H9 (cell line): ENCODE measurements around the gene PRSS2. TPM values are rescaled to one million over a fixed set of nuclear protein-coding genes. Genes with fewer than 3 reads are reported as not detected.

Experiments used
- DNase-seq: peaks from one replicate; pipeline ENCODE4 v3.0.0-alpha.2; 2017
- H2AFZ ChIP-seq: one replicate; pipeline ENCODE4 v1.6.1; 2013; ENCODE audit warnings: mild to moderate bottlenecking, low read length, control low read depth, moderate library complexity
- H2AK5ac ChIP-seq: 2 replicates; pipeline ENCODE4 v1.6.1; 2013; ENCODE audit warnings: low read length, control low read depth, mixed read lengths; ENCODE audit not compliant: insufficient read length
- H2BK120ac ChIP-seq: one replicate; pipeline ENCODE4 v1.6.1; 2013; ENCODE audit warnings: low read depth, mild to moderate bottlenecking, low read length, control low read depth, inconsistent platforms; ENCODE audit not compliant: poor library complexity, severe bottlenecking
- H2BK12ac ChIP-seq: 2 replicates; pipeline ENCODE4 v1.6.1; 2013; ENCODE audit warnings: low read length, control low read depth, mixed read lengths, low read depth; ENCODE audit not compliant: insufficient read length
- H2BK15ac ChIP-seq: 2 replicates; pipeline ENCODE4 v1.6.1; 2013; ENCODE audit warnings: low read depth, low read length, control low read depth
- H2BK20ac ChIP-seq: one replicate; pipeline ENCODE4 v1.6.1; 2013; ENCODE audit warnings: low read depth, mild to moderate bottlenecking, low read length, control low read depth, inconsistent platforms; ENCODE audit not compliant: poor library complexity, severe bottlenecking
- H2BK5ac ChIP-seq: 2 replicates; pipeline ENCODE4 v1.6.1; 2013; ENCODE audit warnings: low read length, control low read depth, mixed read lengths; ENCODE audit not compliant: insufficient read length
- H3K14ac ChIP-seq: 2 replicates; pipeline ENCODE4 v1.6.1; 2013; ENCODE audit warnings: low read length, control low read depth; ENCODE audit not compliant: insufficient read depth
- H3K18ac ChIP-seq: 2 replicates; pipeline ENCODE4 v1.6.1; 2013; ENCODE audit warnings: low read depth, mild to moderate bottlenecking, mixed read lengths, low read length, control low read depth; ENCODE audit not compliant: insufficient read length
- H3K23ac ChIP-seq: 2 replicates; pipeline ENCODE4 v1.6.1; 2013; ENCODE audit warnings: low read length, control low read depth, mixed read lengths, low read depth; ENCODE audit not compliant: insufficient read length
- H3K23me2 ChIP-seq: 2 replicates; pipeline ENCODE4 v1.6.1; 2013; ENCODE audit warnings: low read depth, mild to moderate bottlenecking, mixed read lengths, low read length, control low read depth; ENCODE audit not compliant: insufficient read length, poor library complexity, severe bottlenecking
- H3K27ac ChIP-seq: 2 replicates; pipeline ENCODE4 v1.5.1; 2013; ENCODE audit warnings: low read length, control low read depth, mixed read lengths, low read depth; ENCODE audit not compliant: insufficient read length
- H3K27me3 ChIP-seq: 2 replicates; pipeline ENCODE4 v1.6.1; 2013; ENCODE audit warnings: low read length, control low read depth, inconsistent platforms; ENCODE audit not compliant: insufficient read depth
- H3K4ac ChIP-seq: 2 replicates; pipeline ENCODE4 v1.6.1; 2013; ENCODE audit warnings: low read depth, mild to moderate bottlenecking, control low read depth, inconsistent platforms, low read length, moderate library complexity
- H3K4me1 ChIP-seq: 2 replicates; pipeline ENCODE4 v1.6.1; 2013; ENCODE audit warnings: low read length, control low read depth, inconsistent platforms; ENCODE audit not compliant: insufficient read depth
- H3K4me2 ChIP-seq: 2 replicates; pipeline ENCODE4 v1.6.1; 2013; ENCODE audit warnings: low read length, control low read depth, mixed read lengths; ENCODE audit not compliant: insufficient read length, insufficient read depth
- H3K56ac ChIP-seq: 2 replicates; pipeline ENCODE4 v1.6.1; 2013; ENCODE audit warnings: low read depth, mild to moderate bottlenecking, mixed read lengths, low read length, control low read depth; ENCODE audit not compliant: insufficient read length
- H3K79me1 ChIP-seq: 2 replicates; pipeline ENCODE4 v1.6.1; 2013; ENCODE audit warnings: low read depth, mild to moderate bottlenecking, moderate library complexity, low read length, control low read depth, inconsistent platforms; ENCODE audit not compliant: insufficient read depth, poor library complexity, severe bottlenecking
- H3K79me2 ChIP-seq: 2 replicates; pipeline ENCODE4 v1.6.1; 2013; ENCODE audit warnings: low read length, control low read depth, inconsistent platforms; ENCODE audit not compliant: insufficient read depth
- H3K9ac ChIP-seq: 2 replicates; pipeline ENCODE4 v1.6.1; 2013; ENCODE audit warnings: low read length, control low read depth, mixed read lengths; ENCODE audit not compliant: insufficient read length; ENCODE audit errors: extremely low read depth
- H3K9me3 ChIP-seq: one replicate; pipeline ENCODE4 v1.6.1; 2013; ENCODE audit warnings: low read depth, low read length, inconsistent platforms; ENCODE audit not compliant: control insufficient read depth
- H3T11ph ChIP-seq: one replicate; pipeline ENCODE4 v1.6.1; 2013; ENCODE audit warnings: mild to moderate bottlenecking, low read length, control low read depth, inconsistent platforms
- H4K20me1 ChIP-seq: one replicate; pipeline ENCODE4 v1.6.1; 2013; ENCODE audit not compliant: control insufficient read depth, insufficient read length, insufficient read depth
- H4K5ac ChIP-seq: 2 replicates; pipeline ENCODE4 v1.6.1; 2013; ENCODE audit warnings: low read depth, mild to moderate bottlenecking, mixed read lengths, low read length, control low read depth; ENCODE audit not compliant: insufficient read length
- H4K8ac ChIP-seq: replicated peaks from 2 replicates; pipeline ENCODE4 v1.6.1; 2013; ENCODE audit warnings: low read length, control low read depth, mixed read lengths, low read depth; ENCODE audit not compliant: insufficient read length
- H4K91ac ChIP-seq: 2 replicates; pipeline ENCODE4 v1.6.1; 2013; ENCODE audit warnings: low read depth, mild to moderate bottlenecking, moderate library complexity, mixed read lengths, low read length, control low read depth; ENCODE audit not compliant: insufficient read length
- H3K27ac Mint-ChIP-seq, 3 experiments: 2 replicates in 2 of 3; 3 replicates in 1 of 3; pipeline ENCODE4 v1.8.0; 2020 to 2021; ENCODE audit warnings: mixed read lengths in 3 of 3, mild to moderate bottlenecking in 1 of 3, moderate library complexity in 1 of 3
- H3K27me3 Mint-ChIP-seq: 2 replicates; pipeline ENCODE4 v1.8.0; 2021; ENCODE audit warnings: low read depth, mild to moderate bottlenecking, moderate library complexity, mixed read lengths
- H3K36me3 Mint-ChIP-seq, 3 experiments: 2 replicates in 2 of 3; 3 replicates in 1 of 3; pipeline ENCODE4 v1.8.0; 2020 to 2021; ENCODE audit warnings: low read depth in 3 of 3, mixed read lengths in 3 of 3; ENCODE audit not compliant: insufficient read depth in 1 of 3
- H3K4me1 Mint-ChIP-seq, 2 experiments: 2 replicates each; pipeline ENCODE4 v1.8.0; 2020; ENCODE audit warnings: mixed read lengths in 2 of 2
- H3K4me3 Mint-ChIP-seq, 2 experiments: 2 replicates in 1 of 2; 3 replicates in 1 of 2; pipeline ENCODE4 v1.8.0; 2020 to 2021; ENCODE audit warnings: mild to moderate bottlenecking in 2 of 2, mixed read lengths in 2 of 2, moderate library complexity in 1 of 2
- H3K9me3 Mint-ChIP-seq, 2 experiments: 2 replicates in 1 of 2; 3 replicates in 1 of 2; pipeline ENCODE4 v1.8.0; 2020; ENCODE audit warnings: mild to moderate bottlenecking in 2 of 2, mixed read lengths in 2 of 2, moderate library complexity in 1 of 2
- CTCF ChIP-seq: fragments of 200-600 bp; sonication (generic); conservative IDR thresholded peaks from 3 replicates; pipeline ENCODE4 v1.8.0; 2021; ENCODE audit warnings: antibody characterized with exemption, mild to moderate bottlenecking
- WGBS: extraction: QIAGEN DNeasy Blood & Tissue Kit; methylation state at CpG from one replicate; pipeline ENCODE4 v1.1.7; 2013; ENCODE audit warnings: missing lambda C conversion rate, low lambda C conversion rate, mixed read lengths; ENCODE audit not compliant: insufficient read length; ENCODE audit errors: extremely low coverage; 5-methylcytosine and 5-hydroxymethylcytosine counted together
- total RNA-seq: library from RNA; stranded (reverse); gene quantifications from 2 replicates; pipeline ENCODE4 v1.2.1, GENCODE V29; 2021

The PRSS2 gene
- total RNA-seq, 1 experiment from 2014 or later: not detected

GRCh38 chr7:142798451-142799436 lies 28.0 kb downstream of the PRSS2 start:
- Histone ChIP-seq H4K20me1 (no peaks in the 10 kb centered on the region), H3K14ac (no peak overlapping the region), H2BK5ac (no peak overlapping the region), H2AFZ (no peak overlapping the region), H2BK15ac (no peak overlapping the region), H2BK120ac (no peak overlapping the region), H3K56ac (no peak overlapping the region), H2BK20ac (no peak overlapping the region), H3T11ph (no peak overlapping the region), H4K8ac (no peak overlapping the region), H3K27ac (no peak overlapping the region), H2AK5ac (no peak overlapping the region), H3K79me1 (no peaks in the 10 kb centered on the region), H3K23ac (no peak overlapping the region), H4K91ac (no peak overlapping the region), H3K18ac (no peak overlapping the region), H3K9ac (no peak overlapping the region), H3K4me2 (peak overlapping the region; percentile 43), H3K9me3 (no peaks in the 10 kb centered on the region), H3K4me1 (peaks cover 12% of the 10 kb centered on the region; the same call in 1 of the 2 replicates), H4K5ac (no peak overlapping the region), H3K4ac (no peak overlapping the region), H3K23me2 (peaks cover 15% of the 10 kb centered on the region), H3K79me2 (no peaks in the 10 kb centered on the region), H3K27me3 (peaks cover 20% of the 10 kb centered on the region; the same call in 1 of the 2 replicates), H2BK12ac (no peak overlapping the region)
- Mint-ChIP-seq H3K36me3 (peaks cover 7 to 10% (median 7%) of the 10 kb centered on the region in 3 experiments), H3K9me3 (no peaks in the 10 kb centered on the region), H3K4me1 (peaks cover 51 to 53% of the 10 kb centered on the region in 2 experiments), H3K27me3 (peaks cover 95% of the 10 kb centered on the region), H3K27ac (peak overlapping the region in 1 of 3 experiments; percentile 29; a peak in 1 of 7 replicates), H3K4me3 (peak overlapping the region in 1 of 2 experiments; percentile 85; a peak in 2 of 5 replicates)
- peak; percentile 11 for DNase-seq
- TF ChIP-seq CTCF: no peak
- WGBS: no CpG with 5 or more reads among the region's 11 CpGs
